Peyer's patch (tissue), 4 donors: ENCODE results near the gene CBX2.

Experiments
- POLR2A ChIP-seq, 2 donors: fragments of 450-650 bp; IDR thresholded peaks; one replicate each; pipeline ENCODE4 v1.5.1; 2017; ENCODE audit warnings: antibody characterized with exemption in 2 of 2, mild to moderate bottlenecking in 2 of 2, moderate library complexity in 2 of 2
- TF ChIP-seq, protein P1 (sequence below), 6 experiments: fragments of 450-650 bp in 4 of 6; fragments of 200-600 bp in 2 of 6; sonication (generic) in 1 of 6; IDR thresholded peaks; one replicate each; pipeline ENCODE4 v1.5.1; 2017 to 2019; ENCODE audit warnings: antibody characterized with exemption in 6 of 6, mild to moderate bottlenecking in 3 of 6, moderate library complexity in 1 of 6

- TF ChIP-seq, protein P1, sequence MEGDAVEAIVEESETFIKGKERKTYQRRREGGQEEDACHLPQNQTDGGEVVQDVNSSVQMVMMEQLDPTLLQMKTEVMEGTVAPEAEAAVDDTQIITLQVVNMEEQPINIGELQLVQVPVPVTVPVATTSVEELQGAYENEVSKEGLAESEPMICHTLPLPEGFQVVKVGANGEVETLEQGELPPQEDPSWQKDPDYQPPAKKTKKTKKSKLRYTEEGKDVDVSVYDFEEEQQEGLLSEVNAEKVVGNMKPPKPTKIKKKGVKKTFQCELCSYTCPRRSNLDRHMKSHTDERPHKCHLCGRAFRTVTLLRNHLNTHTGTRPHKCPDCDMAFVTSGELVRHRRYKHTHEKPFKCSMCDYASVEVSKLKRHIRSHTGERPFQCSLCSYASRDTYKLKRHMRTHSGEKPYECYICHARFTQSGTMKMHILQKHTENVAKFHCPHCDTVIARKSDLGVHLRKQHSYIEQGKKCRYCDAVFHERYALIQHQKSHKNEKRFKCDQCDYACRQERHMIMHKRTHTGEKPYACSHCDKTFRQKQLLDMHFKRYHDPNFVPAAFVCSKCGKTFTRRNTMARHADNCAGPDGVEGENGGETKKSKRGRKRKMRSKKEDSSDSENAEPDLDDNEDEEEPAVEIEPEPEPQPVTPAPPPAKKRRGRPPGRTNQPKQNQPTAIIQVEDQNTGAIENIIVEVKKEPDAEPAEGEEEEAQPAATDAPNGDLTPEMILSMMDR (IDR thresholded peaks at IDR 0.05): no peak
- no peak for TF ChIP-seq POLR2A (IDR thresholded peaks at IDR 0.05)
These were observed 1.2 kb downstream of the CBX2 start for GRCh38 chr17:79779084-79779529.
